ENCODE measurements around the gene FH.

FH gene

GRCh38 chr1:241519308-241520079 lies at the start of gene FH:
Gene FH (minus strand): TSS chr1:241519755. CDS start chr1:241519722, 33 bp downstream.
- DNase-seq (ENCODE audit: low read depth): peak; percentile 95
- H3K4me3 ChIP-seq (ENCODE audit: low read length): peak within 1 kb of the TSS; percentile 75
- TF ChIP-seq, protein P1, sequence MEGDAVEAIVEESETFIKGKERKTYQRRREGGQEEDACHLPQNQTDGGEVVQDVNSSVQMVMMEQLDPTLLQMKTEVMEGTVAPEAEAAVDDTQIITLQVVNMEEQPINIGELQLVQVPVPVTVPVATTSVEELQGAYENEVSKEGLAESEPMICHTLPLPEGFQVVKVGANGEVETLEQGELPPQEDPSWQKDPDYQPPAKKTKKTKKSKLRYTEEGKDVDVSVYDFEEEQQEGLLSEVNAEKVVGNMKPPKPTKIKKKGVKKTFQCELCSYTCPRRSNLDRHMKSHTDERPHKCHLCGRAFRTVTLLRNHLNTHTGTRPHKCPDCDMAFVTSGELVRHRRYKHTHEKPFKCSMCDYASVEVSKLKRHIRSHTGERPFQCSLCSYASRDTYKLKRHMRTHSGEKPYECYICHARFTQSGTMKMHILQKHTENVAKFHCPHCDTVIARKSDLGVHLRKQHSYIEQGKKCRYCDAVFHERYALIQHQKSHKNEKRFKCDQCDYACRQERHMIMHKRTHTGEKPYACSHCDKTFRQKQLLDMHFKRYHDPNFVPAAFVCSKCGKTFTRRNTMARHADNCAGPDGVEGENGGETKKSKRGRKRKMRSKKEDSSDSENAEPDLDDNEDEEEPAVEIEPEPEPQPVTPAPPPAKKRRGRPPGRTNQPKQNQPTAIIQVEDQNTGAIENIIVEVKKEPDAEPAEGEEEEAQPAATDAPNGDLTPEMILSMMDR (conservative IDR thresholded peaks at IDR 0.05; ENCODE audit: low read depth, low read length): no peak

GRCh38 chr1:241560849-241561187 lies 41.3 kb upstream of the FH start:
- DNase-seq (ENCODE audit: low read depth): no peak
- H3K4me3 ChIP-seq (ENCODE audit: low read length): no peak overlapping the region
- TF ChIP-seq, protein P1 (conservative IDR thresholded peaks at IDR 0.05; ENCODE audit: low read depth, low read length): no peak

- no peak overlapping the region for H3K4me3 ChIP-seq (ENCODE audit: low read length)
- no peak for DNase-seq (ENCODE audit: low read depth)
- TF ChIP-seq, protein P1 (conservative IDR thresholded peaks at IDR 0.05; ENCODE audit: low read depth, low read length): no peak
Observed at GRCh38 chr1:241560146-241560848, 40.7 kb upstream of the FH start.

DNA sequence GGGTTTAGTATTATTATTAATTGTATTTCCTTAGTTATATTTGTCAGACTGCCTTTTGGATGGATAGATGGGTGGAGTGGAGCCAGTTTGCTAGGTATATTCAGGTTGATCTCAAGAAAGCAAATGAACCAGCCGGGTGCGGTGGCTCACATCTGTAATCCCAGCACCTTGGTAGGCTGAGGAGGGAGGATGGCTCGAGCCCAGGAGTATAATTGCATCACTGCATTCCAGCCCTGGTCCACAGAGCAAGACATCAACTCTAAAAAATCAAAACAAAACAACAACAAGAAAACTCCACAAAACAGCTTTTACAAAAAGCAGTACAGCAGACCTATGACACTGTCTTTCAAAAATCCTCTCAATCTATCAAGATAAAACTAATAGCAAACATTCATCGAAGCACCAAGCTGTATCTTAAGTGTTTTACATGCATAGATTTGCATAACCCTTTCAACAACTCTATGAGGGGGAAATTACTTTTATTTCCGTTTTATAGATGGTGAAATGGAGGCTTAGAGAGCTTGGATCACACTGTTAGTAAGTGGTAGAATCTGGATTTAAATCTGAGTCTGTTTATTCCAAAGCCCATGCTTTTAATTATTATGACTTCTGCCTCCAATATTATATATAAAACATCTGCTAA lies 38.1 kb upstream of the FH start:
- TF ChIP-seq, protein P1 (conservative IDR thresholded peaks at IDR 0.05; ENCODE audit: low read depth, low read length): no peak
- H3K4me3 ChIP-seq (ENCODE audit: low read length): no peak overlapping the region
- no peak for DNase-seq (ENCODE audit: low read depth)

DNA sequence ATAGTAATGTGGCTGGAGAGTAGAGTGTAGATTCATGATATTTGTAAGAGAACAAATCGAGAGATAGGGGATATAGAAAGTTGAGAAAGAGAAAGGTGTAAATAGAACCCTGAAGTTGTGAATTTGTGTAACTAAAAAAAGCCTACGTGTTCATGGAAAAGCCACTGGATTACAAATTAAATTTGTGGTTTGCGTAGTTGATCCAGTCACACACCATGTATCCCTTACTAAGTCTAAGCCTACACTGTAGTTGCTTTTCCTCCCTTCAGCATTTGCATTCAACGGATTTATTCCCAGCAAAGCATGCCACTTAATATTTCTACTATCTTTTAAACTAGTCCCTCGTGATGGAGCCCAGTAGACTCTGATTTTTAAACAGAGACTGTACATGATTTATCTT lies 37.5 kb upstream of the FH start:
- no peak for DNase-seq (ENCODE audit: low read depth)
- no peak overlapping the region for H3K4me3 ChIP-seq (ENCODE audit: low read length)
- TF ChIP-seq, protein P1 (conservative IDR thresholded peaks at IDR 0.05; ENCODE audit: low read depth, low read length): no peak

DNA sequence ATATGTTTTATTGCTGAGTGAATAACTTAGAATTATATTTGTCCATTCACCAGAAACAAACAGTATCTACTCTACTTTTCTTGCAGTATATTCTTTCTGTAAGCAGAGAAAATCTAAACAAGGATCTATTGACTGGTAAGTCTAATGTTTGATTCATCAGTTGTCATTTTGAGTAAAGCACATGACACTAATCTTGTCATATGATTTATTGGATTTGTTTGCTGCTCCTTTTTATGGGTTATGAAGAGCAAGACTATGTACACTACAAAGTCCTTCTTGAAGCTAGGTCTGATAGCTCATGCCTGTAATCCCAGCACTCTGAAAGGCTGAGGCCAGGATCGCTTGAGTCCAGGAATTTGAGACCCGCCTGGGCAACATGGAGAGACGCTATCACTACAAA lies 36.0 kb upstream of the FH start:
- no peak for DNase-seq (ENCODE audit: low read depth)
- TF ChIP-seq, protein P1 (conservative IDR thresholded peaks at IDR 0.05; ENCODE audit: low read depth, low read length): no peak
- no peak overlapping the region for H3K4me3 ChIP-seq (ENCODE audit: low read length)

All from retinal pigment epithelial cell (primary cell).